GM18951 (cell line): ENCODE measurements around the gene THSD7B.
"Not testable (repeated sequence)": the region's sequence is repeated elsewhere in the genome, so short reads cannot be mapped to it uniquely, and the experiment has no call there.

Source experiments
- POLR2A ChIP-seq: IDR thresholded peaks from 4 replicates; pipeline ENCODE4 v1.6.1; 2011; ENCODE audit warnings: mild to moderate bottlenecking; ENCODE audit not compliant: insufficient read length, insufficient read depth; ENCODE audit errors: extremely low read depth
- in situ Hi-C: fragments of 300-500 bp; cut with MboI; formaldehyde crosslinking; loops from one replicate; pipeline ENCODE4 v1.12.0; 2022; ENCODE audit warnings: low sequenced_read_pairs, mixed read lengths, inconsistent platforms; ENCODE audit not compliant: unreplicated experiment

Gene THSD7B

GRCh38 chr2:137287913-137288639 lies 522.7 kb downstream of the THSD7B start:
- TF ChIP-seq POLR2A: no peak
- in situ Hi-C loops: no loop called here

GRCh38 chr2:137291836-137292570 lies 526.7 kb downstream of the THSD7B start:
- in situ Hi-C loops: no loop called here
- no peak for TF ChIP-seq POLR2A

GRCh38 chr2:137298377-137298776 lies 533.0 kb downstream of the THSD7B start:
- no peak for TF ChIP-seq POLR2A
- in situ Hi-C loops: no loop called here

- in situ Hi-C loops: no loop called here
- no peak for TF ChIP-seq POLR2A
Observed at GRCh38 chr2:137300987-137301386, 535.6 kb downstream of the THSD7B start.

GRCh38 chr2:137302957-137303356 lies 537.6 kb downstream of the THSD7B start:
- TF ChIP-seq POLR2A: no peak
- in situ Hi-C loops: no loop called here

- in situ Hi-C loops: no loop called here
Observed at GRCh38 chr2:137316075-137316474, 550.7 kb downstream of the THSD7B start.

GRCh38 chr2:137321566-137321965 lies 556.2 kb downstream of the THSD7B start:
- in situ Hi-C loops: no loop called here
- no peak for TF ChIP-seq POLR2A

More at GRCh38 chr2:137316075-137316474, 550.7 kb downstream of the THSD7B start:
- TF ChIP-seq POLR2A: no peak

- in situ Hi-C loops: not testable (repeated sequence)
Observed at GRCh38 chr2:137331562-137331961, 566.2 kb downstream of the THSD7B start.

- in situ Hi-C loops: no loop called here
- TF ChIP-seq POLR2A: no peak
Observed at GRCh38 chr2:137333386-137334165, 568.2 kb downstream of the THSD7B start.

GRCh38 chr2:137336067-137336466 lies 570.7 kb downstream of the THSD7B start:
- in situ Hi-C loops: no loop called here
- TF ChIP-seq POLR2A: no peak

- in situ Hi-C loops: no loop called here
- TF ChIP-seq POLR2A: no peak
Observed at GRCh38 chr2:137339051-137339450, 573.7 kb downstream of the THSD7B start.

GRCh38 chr2:137345994-137346393 lies 580.6 kb downstream of the THSD7B start:
- TF ChIP-seq POLR2A: no peak
- in situ Hi-C loops: no loop called here

GRCh38 chr2:137348301-137348700 lies 583.0 kb downstream of the THSD7B start:
- no peak for TF ChIP-seq POLR2A
- in situ Hi-C loops: no loop called here

- in situ Hi-C loops: no loop called here
- TF ChIP-seq POLR2A: no peak
Observed at GRCh38 chr2:137357634-137358033, 592.3 kb downstream of the THSD7B start.

- no peak for TF ChIP-seq POLR2A
- in situ Hi-C loops: no loop called here
Observed at GRCh38 chr2:137367361-137367760, 602.0 kb downstream of the THSD7B start.
